Spleen (tissue), 11 donors: ENCODE data around the gene ETNPPL. TPM values are rescaled to one million over a fixed set of nuclear protein-coding genes. Genes with fewer than 3 reads are reported as not detected.

Experiments used
- DNase-seq: peaks from one replicate; pipeline ENCODE4 v3.0.0-alpha.2; 2020
- H3K27ac ChIP-seq, 8 donors: fragments of 200-600 bp; sonication (generic) in 7 of 8; 1 replicate in 4 of 8; 2 replicates in 4 of 8; pipeline versions ENCODE4 v1.5.0 to v1.8.0; 2016 to 2021; ENCODE audit warnings: inconsistent platforms in 4 of 8, mild to moderate bottlenecking in 4 of 8, moderate library complexity in 1 of 8
- H3K27me3 ChIP-seq, 7 donors: fragments of 200-600 bp; sonication (generic) in 6 of 7; replicated peaks in 1 of 7; 1 replicate in 4 of 7; 2 replicates in 3 of 7; pipeline versions ENCODE4 v1.5.0 to v1.8.0; 2016 to 2021; ENCODE audit warnings: inconsistent platforms in 3 of 7, mild to moderate bottlenecking in 1 of 7
- H3K36me3 ChIP-seq, 6 donors: fragments of 200-600 bp; sonication (generic) in 5 of 6; 1 replicate in 4 of 6; 2 replicates in 2 of 6; pipeline versions ENCODE4 v1.5.0 to v1.8.0; 2016 to 2021; ENCODE audit warnings: inconsistent platforms in 2 of 6
- H3K4me1 ChIP-seq, 6 donors: fragments of 200-600 bp; sonication (generic) in 5 of 6; 1 replicate in 3 of 6; 2 replicates in 3 of 6; pipeline versions ENCODE4 v1.5.0 to v1.8.0; 2016 to 2021; ENCODE audit warnings: inconsistent platforms in 3 of 6
- H3K4me3 ChIP-seq, 8 donors: fragments of 200-600 bp; sonication (generic) in 7 of 8; 1 replicate in 4 of 8; 2 replicates in 4 of 8; pipeline versions ENCODE4 v1.5.0 to v1.8.0; 2016 to 2021; ENCODE audit warnings: inconsistent platforms in 4 of 8, mild to moderate bottlenecking in 4 of 8, moderate library complexity in 2 of 8
- H3K9me3 ChIP-seq, 8 donors: fragments of 200-600 bp; sonication (generic) in 7 of 8; 1 replicate in 4 of 8; 2 replicates in 4 of 8; pipeline versions ENCODE4 v1.5.0 to v1.8.0; 2016 to 2021; ENCODE audit warnings: inconsistent platforms in 4 of 8
- CTCF ChIP-seq, 11 experiments: fragments of 200-600 bp in 7 of 11; fragments of 450-650 bp in 4 of 11; sonication (generic) in 4 of 11; IDR thresholded peaks in 8 of 11; conservative IDR thresholded peaks in 3 of 11; 1 replicate in 7 of 11; 2 replicates in 4 of 11; pipeline versions ENCODE4 v1.4.0 to v1.8.0; 2016 to 2021; ENCODE audit warnings: antibody characterized with exemption in 11 of 11, inconsistent platforms in 4 of 11, mild to moderate bottlenecking in 1 of 11
- POLR2A ChIP-seq, 3 donors: fragments of 450-650 bp; IDR thresholded peaks; one replicate each; pipeline ENCODE4 v1.5.1; 2017; ENCODE audit warnings: antibody characterized with exemption in 3 of 3, mild to moderate bottlenecking in 1 of 3
- POLR2AphosphoS5 ChIP-seq, 3 donors: sonication (generic); formaldehyde crosslinking; IDR thresholded peaks; one replicate each; pipeline ENCODE4 v1.5.1; 2017; ENCODE audit warnings: antibody characterized with exemption in 3 of 3
- WGBS, 5 donors: extraction: QIAGEN DNeasy Blood & Tissue Kit in 3 of 5; methylation state at CpG; one replicate each; pipeline versions ENCODE4 v1.1.5 to v1.1.7; 2013 to 2018; 5-methylcytosine and 5-hydroxymethylcytosine counted together
- intact Hi-C: fragments of 100-400 bp; cut with DNase I; formaldehyde crosslinking; loops from one replicate; pipeline ENCODE4 v1.15.0; 2023; ENCODE audit warnings: low total_unique reads
- polyA plus RNA-seq, 3 donors: library from polyadenylated mRNA; stranded (reverse); fragments of 200-250 nt; gene quantifications; one replicate each; pipeline ENCODE4 v1.2.1, GENCODE V29; 2013
- total RNA-seq, 7 donors: library from RNA; depleted of rRNA in 3 of 7; stranded (reverse); fragments of >200 nt in 3 of 7; fragmentation: NEBNext Ultra II Directional in 4 of 7; extraction: Animal tissue kit (Norgen Biotek cat#: 25700) in 4 of 7; gene quantifications; one replicate each; pipeline versions ENCODE4 v1.1.0 to v1.2.1, GENCODE V29; 2016 to 2021
- donor health status: healthy with polysubstance abuse.
- donor health status: DM: no; HTN: no; CAD: no; lungs with moderate emphysema.
- donor health status: DM: no; HTN: no; CAD: no.
- donor health status: Bipolar disorder and iron deficiency.
- donor health status: healthy.
- donor health status: DM: no; HTN: no; CAD: no.
- donor health status: DM: yes; HTN: yes; CAD: no.

Gene ETNPPL
- total and polyA plus RNA-seq, 10 donors, result 0.50 to 3.1 (median 1.2) TPM; not detected in 1

GRCh38 chr4:108695062-108695461, 67.8 kb downstream of the ETNPPL start:
- 85 to 100% (median 92%) methylated on average over 1 of the region's 1 CpG for WGBS, 5 donors
- intact Hi-C loops, result no loop called here

GRCh38 chr4:108694423-108694822, 68.4 kb downstream of the ETNPPL start:
- H3K36me3 ChIP-seq, result no peaks in the 10 kb centered on the region
- DNase-seq, result no peak
- H3K4me3 ChIP-seq, result no peak overlapping the region
- WGBS, 5 donors, result 86 to 93% (median 89%) methylated on average over 3 of the region's 3 CpGs
- no peaks in the 10 kb centered on the region for H3K9me3 ChIP-seq
- no peaks in the 10 kb centered on the region for H3K4me1 ChIP-seq
- no peaks in the 10 kb centered on the region for H3K27me3 ChIP-seq
- TF ChIP-seq POLR2A (IDR thresholded peaks at IDR 0.05) (no peak), POLR2AphosphoS5 (IDR thresholded peaks at IDR 0.05) (no peak), CTCF (IDR thresholded peaks at IDR 0.05 in 8 of 11, conservative IDR thresholded peaks at IDR 0.05 in 3 of 11) (no peak)
- H3K27ac ChIP-seq, result no peak overlapping the region
- intact Hi-C loops, result no loop called here

More at GRCh38 chr4:108695062-108695461, 67.8 kb downstream of the ETNPPL start:
- Histone ChIP-seq H3K27me3 (no peaks in the 10 kb centered on the region), H3K27ac (no peak overlapping the region), H3K9me3 (no peaks in the 10 kb centered on the region), H3K4me1 (no peaks in the 10 kb centered on the region), H3K36me3 (no peaks in the 10 kb centered on the region), H3K4me3 (no peak overlapping the region)
- no peak for TF ChIP-seq POLR2AphosphoS5 (IDR thresholded peaks at IDR 0.05)
- no peak for TF ChIP-seq POLR2A (IDR thresholded peaks at IDR 0.05)
- no peak for TF ChIP-seq CTCF (IDR thresholded peaks at IDR 0.05 in 8 of 11, conservative IDR thresholded peaks at IDR 0.05 in 3 of 11)
- no peak for DNase-seq

- no peak for DNase-seq
- Histone ChIP-seq H3K4me3 (no peak overlapping the region), H3K27me3 (no peaks in the 10 kb centered on the region), H3K27ac (no peak overlapping the region), H3K36me3 (no peaks in the 10 kb centered on the region), H3K4me1 (no peaks in the 10 kb centered on the region), H3K9me3 (no peaks in the 10 kb centered on the region)
- WGBS, 5 donors, result 84 to 93% (median 89%) methylated on average over 3 of the region's 3 CpGs
- no peak for TF ChIP-seq CTCF (IDR thresholded peaks at IDR 0.05 in 8 of 11, conservative IDR thresholded peaks at IDR 0.05 in 3 of 11)
- TF ChIP-seq POLR2AphosphoS5 (IDR thresholded peaks at IDR 0.05), result no peak
- no peak for TF ChIP-seq POLR2A (IDR thresholded peaks at IDR 0.05)
- intact Hi-C loops, result no loop called here
Observed at GRCh38 chr4:108693819-108694218, 69.0 kb downstream of the ETNPPL start.

- intact Hi-C loops, result no loop called here
- TF ChIP-seq POLR2AphosphoS5 (IDR thresholded peaks at IDR 0.05) (no peak), CTCF (IDR thresholded peaks at IDR 0.05 in 8 of 11, conservative IDR thresholded peaks at IDR 0.05 in 3 of 11) (no peak), POLR2A (IDR thresholded peaks at IDR 0.05) (no peak)
- WGBS, 5 donors, result 83 to 92% (median 88%) methylated on average over 3 of the region's 3 CpGs
Observed at GRCh38 chr4:108693211-108693610, 69.6 kb downstream of the ETNPPL start.

More at GRCh38 chr4:108693211-108693610, 69.6 kb downstream of the ETNPPL start:
- Histone ChIP-seq H3K27ac (no peak overlapping the region), H3K27me3 (no peaks in the 10 kb centered on the region), H3K4me3 (no peak overlapping the region), H3K4me1 (no peaks in the 10 kb centered on the region), H3K36me3 (no peaks in the 10 kb centered on the region), H3K9me3 (no peaks in the 10 kb centered on the region)
- no peak for DNase-seq

Other genes with a start within 250 kb of the ETNPPL start
- gene RPL34, start 142.5 kb downstream of the ETNPPL start, total RNA-seq, result 1,000 to 10,000 TPM in 5 of 7 donors, 100 to 1,000 TPM in 2; 845 to 1,523 (median 1,227) TPM
- gene RPL34, start 142.5 kb downstream of the ETNPPL start, polyA plus RNA-seq, result over 10,000 TPM in 2 of 3 donors, 1,000 to 10,000 TPM in 1; 9,319 to 15,266 (median 12,523) TPM
- 10 to 100 TPM; 53.8 to 80.3 (median 59.2) TPM for gene OSTC, start 112.5 kb downstream of the ETNPPL start, total RNA-seq
- 100 to 1,000 TPM in 1 of 3 donors, 10 to 100 TPM in 2; 67.9 to 105 (median 77.2) TPM for gene OSTC, start 112.5 kb downstream of the ETNPPL start, polyA plus RNA-seq